Ramos (cell line): ENCODE data around the gene HS6ST1.
"Not testable (repeated sequence)": the region's sequence is repeated elsewhere in the genome, so short reads cannot be mapped to it uniquely, and the experiment has no call there.

Source experiments
- in situ Hi-C: fragments of 300-500 bp; cut with MboI; formaldehyde crosslinking; loops from one replicate; pipeline ENCODE4 v1.14.3; 2022; ENCODE audit warnings: low sequenced_read_pairs; ENCODE audit not compliant: unreplicated experiment

Gene HS6ST1

GRCh38 chr2:128252501-128252900 is 66.2 kb downstream of the HS6ST1 start:
- in situ Hi-C loops, result no loop called here

- in situ Hi-C loops, result not testable (repeated sequence)
Observed at GRCh38 chr2:128252086-128252485, 66.6 kb downstream of the HS6ST1 start.

- in situ Hi-C loops, result no loop called here
Observed at GRCh38 chr2:128250229-128251025, 68.2 kb downstream of the HS6ST1 start.

- in situ Hi-C loops, result no loop called here
Observed at GRCh38 chr2:128249555-128249954, 69.1 kb downstream of the HS6ST1 start.

GRCh38 chr2:128245813-128246212 is 72.9 kb downstream of the HS6ST1 start:
- in situ Hi-C loops, result no loop called here

GRCh38 chr2:128241896-128242295 is 76.8 kb downstream of the HS6ST1 start:
- in situ Hi-C loops, result no loop called here

GRCh38 chr2:128237911-128238697 is 80.6 kb downstream of the HS6ST1 start:
- in situ Hi-C loops, result no loop called here

- in situ Hi-C loops, result no loop called here
Observed at GRCh38 chr2:128237081-128237534, 81.6 kb downstream of the HS6ST1 start.

- in situ Hi-C loops, result no loop called here
Observed at GRCh38 chr2:128236491-128237035, 82.1 kb downstream of the HS6ST1 start.

- in situ Hi-C loops, result no loop called here
Observed at GRCh38 chr2:128235581-128235980, 83.1 kb downstream of the HS6ST1 start.

GRCh38 chr2:128234613-128235012 is 84.1 kb downstream of the HS6ST1 start:
- in situ Hi-C loops, result no loop called here

GRCh38 chr2:128233790-128234395 is 84.8 kb downstream of the HS6ST1 start:
- in situ Hi-C loops, result no loop called here

- in situ Hi-C loops, result no loop called here
Observed at GRCh38 chr2:128232965-128233789, 85.5 kb downstream of the HS6ST1 start.

GRCh38 chr2:128228894-128229293 is 89.8 kb downstream of the HS6ST1 start:
- in situ Hi-C loops, result no loop called here

- in situ Hi-C loops, result no loop called here
Observed at GRCh38 chr2:128227862-128228261, 90.8 kb downstream of the HS6ST1 start.

- in situ Hi-C loops, result no loop called here
Observed at GRCh38 chr2:128219891-128220290, 98.8 kb downstream of the HS6ST1 start.

- in situ Hi-C loops, result no loop called here
Observed at GRCh38 chr2:128217671-128218070, 101.0 kb downstream of the HS6ST1 start.

GRCh38 chr2:128215897-128216642 is 102.6 kb downstream of the HS6ST1 start:
- in situ Hi-C loops, result no loop called here
